ENCODE measurements around the gene PLBD2. TPM values are rescaled to one million over a fixed set of nuclear protein-coding genes. Genes with fewer than 3 reads are reported as not detected.
A peak's percentile ranks its signal among the peaks of the same experiment; 100 is the strongest.

PLBD2 gene
- total and polyA plus RNA-seq, 9 of the 15 experiments (the other 6 are each of a cell fraction or from before 2014, with no cell fraction given): 2.4 to 37.4 (median 6.0) TPM

GRCh38 chr12:113358381-113359132 lies at the start of gene PLBD2 (continued):
- TF ChIP-seq, protein P1, sequence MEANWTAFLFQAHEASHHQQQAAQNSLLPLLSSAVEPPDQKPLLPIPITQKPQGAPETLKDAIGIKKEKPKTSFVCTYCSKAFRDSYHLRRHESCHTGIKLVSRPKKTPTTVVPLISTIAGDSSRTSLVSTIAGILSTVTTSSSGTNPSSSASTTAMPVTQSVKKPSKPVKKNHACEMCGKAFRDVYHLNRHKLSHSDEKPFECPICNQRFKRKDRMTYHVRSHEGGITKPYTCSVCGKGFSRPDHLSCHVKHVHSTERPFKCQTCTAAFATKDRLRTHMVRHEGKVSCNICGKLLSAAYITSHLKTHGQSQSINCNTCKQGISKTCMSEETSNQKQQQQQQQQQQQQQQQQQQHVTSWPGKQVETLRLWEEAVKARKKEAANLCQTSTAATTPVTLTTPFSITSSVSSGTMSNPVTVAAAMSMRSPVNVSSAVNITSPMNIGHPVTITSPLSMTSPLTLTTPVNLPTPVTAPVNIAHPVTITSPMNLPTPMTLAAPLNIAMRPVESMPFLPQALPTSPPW (CRISPR knock-in tag; IDR thresholded peaks at IDR 0.05): peak; percentile 89
- TF ChIP-seq NFE2 (IDR thresholded peaks at IDR 0.05; ENCODE audit: low read depth) (no peak), HMG20B (CRISPR knock-in tag; IDR thresholded peaks at IDR 0.05) (no peak), SP2 (IDR thresholded peaks at IDR 0.05; ENCODE audit: extremely low read depth, low read depth, low read length, poor library complexity, severe bottlenecking) (no peak), ZNF830 (CRISPR knock-in tag; IDR thresholded peaks at IDR 0.05) (no peak), REST (IDR thresholded peaks at IDR 0.05; ENCODE audit: borderline replicate concordance) (peak; percentile 96), REST (CRISPR knock-in tag; IDR thresholded peaks at IDR 0.05; ENCODE audit: low read depth) (peak; percentile 93), ZNF282 (CRISPR knock-in tag; IDR thresholded peaks at IDR 0.05) (no peak), ZBTB34 (CRISPR knock-in tag; IDR thresholded peaks at IDR 0.05) (no peak), SOX6 (IDR thresholded peaks at IDR 0.05) (no peak), HCFC1 (IDR thresholded peaks at IDR 0.05; ENCODE audit: low read depth, low read length) (peak; percentile 46), IRF2 (CRISPR knock-in tag; IDR thresholded peaks at IDR 0.05) (0 out of 2 replicates have a peak, but pooled peaks have one; percentile 31), GTF2F1 (IDR thresholded peaks at IDR 0.05; ENCODE audit: low read depth, low read length) (0 out of 2 replicates have a peak, but pooled peaks have one; percentile 52), XRCC5 (IDR thresholded peaks at IDR 0.05; ENCODE audit: low read depth, low read length) (no peak)

Measured in K562 (cell line).